H1 (cell line): ENCODE data around the gene ARHGAP32. TPM values are rescaled to one million over a fixed set of nuclear protein-coding genes. Genes with fewer than 3 reads are reported as not detected.

ENCODE experiments used
- CTCF ChIA-PET: fragments of 300-600 bp; sonication (Branson Sonifier 250); formaldehyde crosslinking; loops from one replicate; lab custom pipeline; 2021; ENCODE audit not compliant: partially characterized antibody; lab: Charles Lee
- POLR2A ChIA-PET: fragments of 300-600 bp; sonication (Branson Sonifier 250); formaldehyde crosslinking; loops from one replicate; lab custom pipeline; 2021; ENCODE audit warnings: inconsistent platforms; ENCODE audit not compliant: partially characterized antibody; lab: Charles Lee
- DNase-seq, 2 experiments: peaks; one replicate each; pipeline versions ENCODE4 v3.0.0 to v3.0.0-alpha.2; 2010 to 2022; ENCODE audit warnings: low spot score in 2 of 2, low read depth in 1 of 2, mixed read lengths in 1 of 2
- FAIRE-seq: peaks from 2 replicates; lab custom pipeline; 2011; peaks lifted over from hg19 to GRCh38; lab: Jason Lieb, UNC
- H2AFZ ChIP-seq: 2 replicates; pipeline ENCODE4 v1.8.1; 2012; ENCODE audit warnings: low read length, inconsistent platforms
- H2AK5ac ChIP-seq: 2 replicates; pipeline ENCODE4 v1.6.1; 2013; ENCODE audit warnings: low read depth, low read length
- H2BK120ac ChIP-seq: replicated peaks from 2 replicates; pipeline ENCODE3; 2013; ENCODE audit warnings: low read depth, low read length, inconsistent platforms
- H2BK12ac ChIP-seq: 2 replicates; pipeline ENCODE4 v1.6.1; 2013; ENCODE audit warnings: low read depth, low read length
- H2BK15ac ChIP-seq: 2 replicates; pipeline ENCODE4 v1.6.1; 2013; ENCODE audit warnings: low read length
- H2BK20ac ChIP-seq: 2 replicates; pipeline ENCODE4 v1.6.1; 2013; ENCODE audit warnings: low read length
- H2BK5ac ChIP-seq: 2 replicates; pipeline ENCODE4 v1.6.1; 2013; ENCODE audit warnings: low read depth, low read length
- H3K14ac ChIP-seq: 2 replicates; pipeline ENCODE4 v1.6.1; 2013; ENCODE audit warnings: inconsistent platforms; ENCODE audit not compliant: insufficient read length
- H3K18ac ChIP-seq: 2 replicates; pipeline ENCODE4 v1.6.1; 2013; ENCODE audit warnings: low read length; ENCODE audit errors: extremely low read depth
- H3K23ac ChIP-seq: 2 replicates; pipeline ENCODE4 v1.6.1; 2013; ENCODE audit warnings: inconsistent platforms; ENCODE audit not compliant: insufficient read length
- H3K23me2 ChIP-seq: 2 replicates; pipeline ENCODE4 v1.6.1; 2013; ENCODE audit warnings: low read depth, low read length
- H3K27ac ChIP-seq: 2 replicates; pipeline ENCODE4 v1.6.1; 2011; ENCODE audit warnings: low read depth, low read length, inconsistent platforms
- H3K27me3 ChIP-seq, 4 experiments: replicated peaks in 1 of 4; 1 replicate in 1 of 4; 2 replicates in 3 of 4; pipeline versions ENCODE4 v1.6.1 to v1.8.1; 2011 to 2013; ENCODE audit warnings: low read length in 3 of 4, mild to moderate bottlenecking in 3 of 4, inconsistent platforms in 2 of 4, mixed read lengths in 2 of 4, moderate library complexity in 1 of 4; ENCODE audit not compliant: control insufficient read depth in 3 of 4, insufficient read depth in 3 of 4; ENCODE audit errors: extremely low read depth in 1 of 4
- H3K36me3 ChIP-seq, 4 experiments: 2 replicates each; pipeline versions ENCODE4 v1.6.1 to v1.8.1; 2011 to 2013; ENCODE audit warnings: mild to moderate bottlenecking in 4 of 4, low read length in 3 of 4, moderate library complexity in 2 of 4, control low read depth in 1 of 4, inconsistent platforms in 1 of 4; ENCODE audit not compliant: insufficient read depth in 4 of 4, control insufficient read depth in 2 of 4
- H3K4ac ChIP-seq: replicated peaks from 2 replicates; pipeline ENCODE3; 2013; ENCODE audit warnings: low read length, low read depth, mixed read lengths, inconsistent platforms; ENCODE audit not compliant: insufficient read length
- H3K4me1 ChIP-seq, 4 experiments: replicated peaks in 1 of 4; 1 replicate in 1 of 4; 2 replicates in 3 of 4; pipeline versions ENCODE4 v1.6.1 to v1.8.1; 2011 to 2013; ENCODE audit warnings: low read length in 3 of 4, inconsistent platforms in 2 of 4, mixed read lengths in 1 of 4; ENCODE audit not compliant: insufficient read depth in 4 of 4, control insufficient read depth in 3 of 4
- H3K4me2 ChIP-seq, 2 experiments: 2 replicates each; pipeline versions ENCODE4 v1.6.1 to v1.8.1; 2011 to 2013; ENCODE audit warnings: low read depth in 2 of 2, low read length in 2 of 2, control low read depth in 1 of 2, inconsistent platforms in 1 of 2, mild to moderate bottlenecking in 1 of 2; ENCODE audit not compliant: insufficient read depth in 1 of 2
- H3K4me3 ChIP-seq, 4 experiments: fragments of 200-600, 300-600 bp in 1 of 4; sonication (generic), shearing (Covaris generic), sonication (Bioruptor Twin) in 1 of 4; 2 replicates each; pipeline versions ENCODE4 v1.5.1 to v1.8.1; 2011 to 2016; ENCODE audit warnings: low read length in 4 of 4, low read depth in 3 of 4, control low read depth in 2 of 4, inconsistent platforms in 2 of 4, mild to moderate bottlenecking in 2 of 4, mixed read lengths in 1 of 4, moderate library complexity in 1 of 4; ENCODE audit not compliant: insufficient read depth in 2 of 4; ENCODE audit errors: extremely low read depth in 1 of 4
- H3K56ac ChIP-seq: replicated peaks from 2 replicates; pipeline ENCODE3; 2013; ENCODE audit warnings: low read depth, mild to moderate bottlenecking, mixed read lengths, low read length, inconsistent platforms; ENCODE audit not compliant: insufficient read length
- H3K79me1 ChIP-seq: 2 replicates; pipeline ENCODE4 v1.6.1; 2013; ENCODE audit warnings: low read depth, low read length, control low read depth
- H3K79me2 ChIP-seq, 2 experiments: 2 replicates each; pipeline versions ENCODE4 v1.6.1 to v1.8.1; 2012 to 2013; ENCODE audit warnings: low read length in 2 of 2, mild to moderate bottlenecking in 2 of 2, inconsistent platforms in 1 of 2; ENCODE audit not compliant: insufficient read depth in 2 of 2, control insufficient read depth in 1 of 2
- H3K9ac ChIP-seq, 4 experiments: replicated peaks in 1 of 4; 1 replicate in 1 of 4; 2 replicates in 3 of 4; pipeline versions ENCODE4 v1.6.1 to v1.8.1; 2011 to 2013; ENCODE audit warnings: low read depth in 3 of 4, low read length in 3 of 4, control low read depth in 2 of 4, mild to moderate bottlenecking in 2 of 4, moderate library complexity in 2 of 4, inconsistent platforms in 1 of 4; ENCODE audit errors: extremely low read depth in 1 of 4
- H3K9me3 ChIP-seq, 2 experiments: 2 replicates each; pipeline versions ENCODE4 v1.6.1 to v1.8.1; 2012 to 2013; ENCODE audit warnings: mild to moderate bottlenecking in 2 of 2, moderate library complexity in 2 of 2, control low read depth in 1 of 2, inconsistent platforms in 1 of 2, low read depth in 1 of 2, low read length in 1 of 2, mixed read lengths in 1 of 2; ENCODE audit not compliant: insufficient read depth in 2 of 2
- H4K20me1 ChIP-seq, 2 experiments: replicated peaks in 1 of 2; 2 replicates each; pipeline versions ENCODE3 to v1.8.1; 2011 to 2013; ENCODE audit warnings: inconsistent platforms in 2 of 2, low read length in 2 of 2, mild to moderate bottlenecking in 1 of 2; ENCODE audit not compliant: insufficient read depth in 2 of 2, control insufficient read depth in 1 of 2
- H4K5ac ChIP-seq: 2 replicates; pipeline ENCODE4 v1.6.1; 2013; ENCODE audit warnings: low read length, low read depth, mixed read lengths, inconsistent platforms; ENCODE audit not compliant: insufficient read length
- H4K8ac ChIP-seq: 2 replicates; pipeline ENCODE4 v1.8.0; 2013; ENCODE audit warnings: mild to moderate bottlenecking, moderate library complexity, low read length, inconsistent platforms; ENCODE audit not compliant: insufficient read depth; ENCODE audit errors: extremely low read depth
- H4K91ac ChIP-seq: replicated peaks from 2 replicates; pipeline ENCODE3; 2013; ENCODE audit warnings: low read length, mixed read lengths, inconsistent platforms; ENCODE audit not compliant: insufficient read length
- ATF2 ChIP-seq: IDR thresholded peaks from 2 replicates; pipeline ENCODE4 v1.6.1; 2012; ENCODE audit warnings: low read length, inconsistent platforms
- CHD1 ChIP-seq: IDR thresholded peaks from 2 replicates; pipeline ENCODE4 v1.6.1; 2012; ENCODE audit warnings: low read depth, low read length, improper control_type of control experiment
- TBP ChIP-seq: IDR thresholded peaks from 2 replicates; pipeline ENCODE4 v1.6.1; 2011; ENCODE audit warnings: low read depth, low read length, improper control_type of control experiment
- TCF12 ChIP-seq: IDR thresholded peaks from 2 replicates; pipeline ENCODE4 v1.6.1; 2011; ENCODE audit warnings: low read depth, mild to moderate bottlenecking, low read length
- WGBS, 2 experiments: shearing (Covaris generic) in 1 of 2; methylation state at CpG; one replicate each; pipeline versions ENCODE4 v1.1.6 to v1.1.7; 2013 to 2015; ENCODE audit warnings: low lambda C conversion rate in 2 of 2, mixed read lengths in 2 of 2, inconsistent platforms in 1 of 2, low coverage in 1 of 2, missing lambda C conversion rate in 1 of 2; ENCODE audit not compliant: insufficient replicate concordance in 2 of 2, insufficient coverage in 1 of 2, insufficient read length in 1 of 2; ENCODE audit errors: extremely low coverage in 1 of 2, missing lambda C conversion rate in 1 of 2; 5-methylcytosine and 5-hydroxymethylcytosine counted together
- polyA plus RNA-seq, 7 experiments: library from polyadenylated mRNA; depleted of rRNA in 3 of 7; stranded (reverse) in 5 of 7; unstranded in 2 of 7; fragments of >200 nt in 5 of 7; fragments of 200-250 nt in 2 of 7; gene quantifications; 1 replicate in 5 of 7; 2 replicates in 1 of 7; 4 replicates in 1 of 7; pipeline versions ENCODE4 v1.2.1 to v1.2.3, GENCODE V29; 2011 to 2013; ENCODE audit warnings: missing spikeins in 2 of 7, mixed read lengths in 2 of 7
- total RNA-seq: library from RNA; stranded (reverse); fragmentation: NEBNext Ultra II Directional; extraction: Animal tissue kit (Norgen Biotek cat#: 25700); gene quantifications from 2 replicates; pipeline ENCODE4 v1.2.1, GENCODE V29; 2021

Gene ARHGAP32
- total and polyA plus RNA-seq, 2 of the 8 experiments (the other 6 are each of a cell fraction or from before 2014, with no cell fraction given): 13.7 to 30.0 TPM

GRCh38 chr11:128916681-128917080, 275.4 kb downstream of the ARHGAP32 start:
- Histone ChIP-seq H3K79me2 (no peaks in the 10 kb centered on the region), H2BK20ac (no peak overlapping the region), H3K27ac (no peak overlapping the region), H2AK5ac (no peak overlapping the region), H3K4me3 (no peak overlapping the region), H4K91ac (no peak overlapping the region), H3K27me3 (peaks cover 0 to 3% (median under 1%) of the 10 kb centered on the region in 4 experiments; a peak in 2 of 7 replicates), H3K4ac (no peak overlapping the region), H3K79me1 (no peaks in the 10 kb centered on the region), H3K23me2 (peaks cover 9% of the 10 kb centered on the region; the same call in 1 of the 2 replicates), H3K9me3 (0 out of 4 replicates have a peak, but pooled peaks cover 0 to 2% of the 10 kb centered on the region in 2 experiments), H4K5ac (no peak overlapping the region), H2BK15ac (no peak overlapping the region), H3K4me1 (no peaks in the 10 kb centered on the region; a peak in 1 of 7 replicates), H2AFZ (no peak overlapping the region), H3K36me3 (no peaks in the 10 kb centered on the region), H3K9ac (no peak overlapping the region), H3K23ac (no peak overlapping the region), H4K8ac (no peak overlapping the region), H3K4me2 (no peak overlapping the region), H2BK12ac (no peak overlapping the region), H2BK120ac (no peak overlapping the region), H3K56ac (no peak overlapping the region), H4K20me1 (no peaks in the 10 kb centered on the region), H3K14ac (no peak overlapping the region), H2BK5ac (no peak overlapping the region), H3K18ac (no peak overlapping the region)
- CTCF ChIA-PET: interaction anchor here (1.0 to 4.8 kb wide), 5 partner anchors 8 to 31 kb away, joined by 3 to 23 read pairs (median 4); no protein-coding TSS in a partner anchor
- FAIRE-seq (no peak), DNase-seq (no peak)
- 94% methylated on average over 2 of the region's 2 CpGs; no CpG with 5 or more reads in 1 of the 2 experiments for WGBS, 2 experiments
- POLR2A ChIA-PET: no interaction called here
- no peak for TF ChIP-seq ATF2
- no peak for TF ChIP-seq TBP
- no peak for TF ChIP-seq TCF12
- no peak for TF ChIP-seq CHD1
